Left ventricle myocardium inferior (tissue), 1 donor: ENCODE measurements around the gene ECHS1. TPM values are rescaled to one million over a fixed set of nuclear protein-coding genes. Genes with fewer than 3 reads are reported as not detected.

Source experiments
- DNase-seq: peaks from one replicate; pipeline ENCODE4 v3.0.0-alpha.2; 2020
- H3K27ac ChIP-seq: fragments of 200-600 bp; replicated peaks from 2 replicates; pipeline ENCODE4 v1.8.0; 2021
- H3K27me3 ChIP-seq: fragments of 200-600 bp; 2 replicates; pipeline ENCODE4 v1.8.0; 2021; ENCODE audit warnings: low read depth
- H3K36me3 ChIP-seq: fragments of 200-600 bp; 2 replicates; pipeline ENCODE4 v1.8.0; 2021
- H3K4me1 ChIP-seq: fragments of 200-600 bp; 2 replicates; pipeline ENCODE4 v1.8.0; 2021
- H3K4me3 ChIP-seq: fragments of 200-600 bp; 2 replicates; pipeline ENCODE4 v1.8.0; 2021; ENCODE audit warnings: mild to moderate bottlenecking, moderate library complexity
- H3K9me3 ChIP-seq: fragments of 200-600 bp; replicated peaks from 2 replicates; pipeline ENCODE4 v1.8.0; 2021
- CTCF ChIP-seq: fragments of 200-600 bp; IDR thresholded peaks from 2 replicates; pipeline ENCODE4 v1.8.0; 2021; ENCODE audit warnings: antibody characterized with exemption, mild to moderate bottlenecking, borderline replicate concordance
- intact Hi-C: fragments of 100-400 bp; cut with micrococcal nuclease; formaldehyde crosslinking; loops from one replicate; pipeline ENCODE4 v1.11.0; 2022
- total RNA-seq: library from RNA; stranded (reverse); fragmentation: NEBNext Ultra II Directional; extraction: Animal tissue kit (Norgen Biotek cat#: 25700); gene quantifications from one replicate; pipeline ENCODE4 v1.2.1, GENCODE V29; 2021
- donor health status: DM: no; HTN: yes; CAD: no; lungs with severe emphysema.

The ECHS1 gene
- total RNA-seq, 1 donor from 2014 or later = 212 TPM

- H3K4me3 ChIP-seq = no peak overlapping the region
- peaks cover 27% of the 10 kb centered on the region for H3K4me1 ChIP-seq
- intact Hi-C loops = no loop called here
- DNase-seq = no peak
- H3K9me3 ChIP-seq = no peaks in the 10 kb centered on the region
- no peaks in the 10 kb centered on the region for H3K36me3 ChIP-seq
- TF ChIP-seq CTCF = no peak
- no peak overlapping the region for H3K27ac ChIP-seq
- peaks cover 11% of the 10 kb centered on the region for H3K27me3 ChIP-seq
Observed at GRCh38 chr10:133353988-133354605, 19.1 kb downstream of the ECHS1 start.

- peaks cover 25% of the 10 kb centered on the region for H3K4me1 ChIP-seq
- peaks cover 18% of the 10 kb centered on the region for H3K27me3 ChIP-seq
- no peak overlapping the region for H3K27ac ChIP-seq
- H3K36me3 ChIP-seq = no peaks in the 10 kb centered on the region
- no peaks in the 10 kb centered on the region for H3K9me3 ChIP-seq
- DNase-seq = no peak
- intact Hi-C loops = no loop called here
- no peak for TF ChIP-seq CTCF
- no peak overlapping the region for H3K4me3 ChIP-seq
Observed at GRCh38 chr10:133353202-133353959, 19.8 kb downstream of the ECHS1 start.

- Histone ChIP-seq H3K9me3 (no peaks in the 10 kb centered on the region), H3K4me1 (peaks cover 11% of the 10 kb centered on the region), H3K27ac (no peak overlapping the region), H3K36me3 (no peaks in the 10 kb centered on the region), H3K27me3 (peaks cover 36% of the 10 kb centered on the region), H3K4me3 (no peak overlapping the region)
- intact Hi-C loops = no loop called here
- no peak for TF ChIP-seq CTCF
- DNase-seq = peak; percentile 12
Observed at GRCh38 chr10:133351408-133352318, 21.5 kb downstream of the ECHS1 start.

- intact Hi-C loops = no loop called here
- Histone ChIP-seq H3K9me3 (no peaks in the 10 kb centered on the region), H3K4me3 (no peak overlapping the region), H3K27ac (no peak overlapping the region), H3K27me3 (peaks cover 43% of the 10 kb centered on the region), H3K4me1 (peaks cover 4% of the 10 kb centered on the region), H3K36me3 (no peaks in the 10 kb centered on the region)
- DNase-seq = peak; percentile 10
- TF ChIP-seq CTCF = no peak
Observed at GRCh38 chr10:133350950-133351329, 22.2 kb downstream of the ECHS1 start.

GRCh38 chr10:133350283-133350949, 22.7 kb downstream of the ECHS1 start:
- no peak overlapping the region for H3K27ac ChIP-seq
- H3K9me3 ChIP-seq = no peaks in the 10 kb centered on the region
- no peak overlapping the region for H3K4me3 ChIP-seq
- peak; percentile 12 for DNase-seq
- TF ChIP-seq CTCF = no peak
- H3K27me3 ChIP-seq = peaks cover 47% of the 10 kb centered on the region
- H3K4me1 ChIP-seq = no peaks in the 10 kb centered on the region
- H3K36me3 ChIP-seq = no peaks in the 10 kb centered on the region
- intact Hi-C loops = no loop called here
